A549 (cell line): ENCODE results near the gene CFI. TPM values are rescaled to one million over a fixed set of nuclear protein-coding genes. Genes with fewer than 3 reads are reported as not detected.

Source experiments
- ATAC-seq, 2 experiments: fragments of 200-7000 bp in 1 of 2; fragments of >200 bp in 1 of 2; cut with Nextera tagmentation in 1 of 2; cut with Tn5 transposase in 1 of 2; 3 replicates each; pipeline versions ENCODE4 v1.8.0 to v1.9.1; 2018 to 2020; ENCODE audit warnings: mild to moderate bottlenecking in 1 of 2, moderate library complexity in 1 of 2
- CTCF ChIA-PET: fragments of 300-600 bp; sonication (Branson Sonifier 250); formaldehyde crosslinking; extraction: SDS; loops from one replicate; lab custom pipeline; 2021; ENCODE audit warnings: antibody characterized with exemption, inconsistent platforms; lab: Yijun Ruan, JAX
- POLR2A ChIA-PET: fragments of 350-600 bp; formaldehyde crosslinking; extraction: SDS; loops from one replicate; lab custom pipeline; 2021; ENCODE audit warnings: antibody characterized with exemption, inconsistent platforms; lab: Yijun Ruan, JAX
- DNase-seq, 2 experiments: peaks; one replicate each; pipeline versions ENCODE4 v3.0.0 to v3.0.0-alpha.2; 2011 to 2016; ENCODE audit warnings: low read depth in 1 of 2, low spot score in 1 of 2
- FAIRE-seq: peaks from 2 replicates; lab custom pipeline; 2011; peaks lifted over from hg19 to GRCh38; lab: Jason Lieb, UNC
- H3K27ac ChIP-seq, 2 experiments: fragments of >200 bp; sonication (Bioruptor Twin); formaldehyde crosslinking; 3 replicates each; pipeline ENCODE4 v1.5.1; 2016 to 2017
- H3K4me1 ChIP-seq: fragments of >200 bp; sonication (Bioruptor Twin); formaldehyde crosslinking; 3 replicates; pipeline ENCODE4 v1.6.1; 2016
- H3K4me2 ChIP-seq: fragments of >200 bp; sonication (Bioruptor Twin); formaldehyde crosslinking; 3 replicates; pipeline ENCODE4 v1.6.1; 2016
- H3K4me3 ChIP-seq: fragments of >200 bp; sonication (Bioruptor Twin); formaldehyde crosslinking; 3 replicates; pipeline ENCODE4 v1.5.1; 2016
- H3K9me3 ChIP-seq: fragments of >200 bp; sonication (Bioruptor Twin); formaldehyde crosslinking; 3 replicates; pipeline ENCODE4 v1.6.1; 2016
- CEBPB ChIP-seq, 2 experiments: fragments of >200 bp in 1 of 2; sonication (Bioruptor Twin) in 1 of 2; formaldehyde crosslinking in 1 of 2; IDR thresholded peaks; 2 replicates each; pipeline ENCODE4 v1.6.1; 2012 to 2016
- EHF ChIP-seq: fragments of 250-450 bp; sonication (Bioruptor Pico); IDR thresholded peaks from 2 replicates; pipeline ENCODE4 v1.5.0; 2020; ENCODE audit warnings: mild to moderate bottlenecking
- EP300 ChIP-seq, 2 experiments: fragments of >200 bp; sonication (Bioruptor Twin); formaldehyde crosslinking; IDR thresholded peaks; 2 replicates in 1 of 2; 3 replicates in 1 of 2; pipeline ENCODE4 v1.6.1; 2016 to 2017
- FOSB ChIP-seq: fragments of 250-450 bp; sonication (Bioruptor Pico); IDR thresholded peaks from 2 replicates; pipeline ENCODE4 v1.5.0; 2020; ENCODE audit warnings: mild to moderate bottlenecking, moderate library complexity
- FOSL2 ChIP-seq, 2 experiments: fragments of 450-650 bp in 1 of 2; fragments of >200 bp in 1 of 2; sonication (Bioruptor Twin) in 1 of 2; formaldehyde crosslinking; IDR thresholded peaks; 2 replicates each; pipeline versions ENCODE4 v1.5.0 to v1.6.1; 2016 to 2020; ENCODE audit warnings: mild to moderate bottlenecking in 1 of 2, moderate library complexity in 1 of 2
- FOXS1 ChIP-seq: fragments of 250-450 bp; sonication (Bioruptor Pico); IDR thresholded peaks from 2 replicates; pipeline ENCODE4 v1.5.0; 2020; ENCODE audit warnings: mild to moderate bottlenecking, moderate library complexity
- HDAC2 ChIP-seq: fragments of 200-600 bp; sonication (generic); IDR thresholded peaks from 2 replicates; pipeline ENCODE4 v1.6.1; 2016
- HEYL ChIP-seq: fragments of 250-450 bp; sonication (Bioruptor Pico); IDR thresholded peaks from 2 replicates; pipeline ENCODE4 v1.8.0; 2021; ENCODE audit warnings: mild to moderate bottlenecking, moderate library complexity
- HOXA7 ChIP-seq: fragments of 250-450 bp; sonication (Bioruptor Pico); IDR thresholded peaks from 2 replicates; pipeline ENCODE4 v1.5.0; 2020; ENCODE audit warnings: mild to moderate bottlenecking, moderate library complexity
- HOXB13 ChIP-seq: fragments of 250-450 bp; sonication (Bioruptor Pico); IDR thresholded peaks from 2 replicates; pipeline ENCODE4 v1.5.0; 2020; ENCODE audit warnings: low read depth, mild to moderate bottlenecking, moderate library complexity
- JUN ChIP-seq, 2 experiments: fragments of >200 bp; sonication (Bioruptor Twin); formaldehyde crosslinking; IDR thresholded peaks; 2 replicates in 1 of 2; 3 replicates in 1 of 2; pipeline ENCODE4 v1.6.1; 2016 to 2017
- JUNB ChIP-seq: fragments of >200 bp; sonication (Bioruptor Twin); formaldehyde crosslinking; IDR thresholded peaks from 2 replicates; pipeline ENCODE4 v1.6.1; 2016
- KDM1A ChIP-seq: fragments of 200-600 bp; sonication (generic); IDR thresholded peaks from 2 replicates; pipeline ENCODE4 v1.6.1; 2016; ENCODE audit warnings: low read depth, mild to moderate bottlenecking
- MAZ ChIP-seq: fragments of 150-350 bp; IDR thresholded peaks from 2 replicates; pipeline ENCODE4 v1.6.1; 2014; ENCODE audit warnings: antibody characterized with exemption, low read depth, low read length, borderline replicate concordance
- MYC ChIP-seq: IDR thresholded peaks from 2 replicates; pipeline ENCODE4 v1.6.1; 2012; ENCODE audit warnings: mild to moderate bottlenecking, inconsistent platforms, low read length, improper control_type of control experiment, borderline replicate concordance
- NR3C1 ChIP-seq: fragments of >200 bp; sonication (Bioruptor Twin); formaldehyde crosslinking; IDR thresholded peaks from 3 replicates; pipeline ENCODE4 v1.6.1; 2017
- PHF8 ChIP-seq: fragments of 200-600 bp; sonication (generic); IDR thresholded peaks from 2 replicates; pipeline ENCODE4 v1.6.1; 2016; ENCODE audit warnings: low read depth, mild to moderate bottlenecking, antibody characterized with exemption, moderate library complexity, borderline replicate concordance
- RAD21 ChIP-seq, 2 experiments: fragments of >200 bp in 1 of 2; sonication (Bioruptor Twin) in 1 of 2; formaldehyde crosslinking in 1 of 2; IDR thresholded peaks in 1 of 2; conservative IDR thresholded peaks in 1 of 2; 2 replicates in 1 of 2; 3 replicates in 1 of 2; pipeline ENCODE4 v1.6.1; 2012 to 2018; ENCODE audit warnings: inconsistent platforms in 1 of 2
- RARB ChIP-seq: fragments of 250-450 bp; sonication (Bioruptor Pico); IDR thresholded peaks from 2 replicates; pipeline ENCODE4 v1.8.0; 2021; ENCODE audit warnings: mild to moderate bottlenecking, moderate library complexity
- SMC3 ChIP-seq: fragments of >200 bp; sonication (Bioruptor Twin); formaldehyde crosslinking; IDR thresholded peaks from 3 replicates; pipeline ENCODE4 v1.6.1; 2018; ENCODE audit warnings: inconsistent platforms
- ZC3H11A ChIP-seq: fragments of 450-650 bp; IDR thresholded peaks from 2 replicates; pipeline ENCODE4 v1.6.1; 2014; ENCODE audit warnings: antibody characterized with exemption, mild to moderate bottlenecking
- ZNF302 ChIP-seq: fragments of 250-450 bp; sonication (Bioruptor Pico); IDR thresholded peaks from 2 replicates; pipeline ENCODE4 v1.9.0; 2021; ENCODE audit warnings: inconsistent platforms, mild to moderate bottlenecking, moderate library complexity
- WGBS: methylation state at CpG from one replicate; pipeline ENCODE4 v1.1.6; 2017; ENCODE audit errors: missing lambda C conversion rate; 5-methylcytosine and 5-hydroxymethylcytosine counted together
- polyA plus RNA-seq, 4 experiments: library from polyadenylated mRNA; depleted of rRNA in 3 of 4; stranded (reverse); fragments of >200 nt; fragmentation: RNase III in 1 of 4; extraction: RNeasy Plus Mini Kit Qiagen cat#74134 plus additional on column Dnase treatment in 1 of 4; gene quantifications; 2 replicates in 3 of 4; 3 replicates in 1 of 4; pipeline ENCODE4 v1.2.3, GENCODE V29; 2011 to 2017
- TF ChIP-seq, protein P1 (sequence below): IDR thresholded peaks from 2 replicates; pipeline ENCODE4 v1.6.1; 2012
- TF ChIP-seq, protein P2 (sequence below): fragments of 450-650 bp; IDR thresholded peaks from 2 replicates; pipeline ENCODE4 v1.6.1; 2014; ENCODE audit warnings: antibody characterized with exemption
- TF ChIP-seq, protein P3 (sequence below): fragments of 150-350 bp; IDR thresholded peaks from 2 replicates; pipeline ENCODE4 v1.6.1; 2014; ENCODE audit warnings: low read depth, mild to moderate bottlenecking, low read length
- TF ChIP-seq, protein P4 (sequence below): IDR thresholded peaks from 2 replicates; pipeline ENCODE4 v1.6.1; 2012
- TF ChIP-seq, protein P5 (sequence below): IDR thresholded peaks from 2 replicates; pipeline ENCODE4 v1.6.1; 2012; ENCODE audit warnings: low read depth, borderline replicate concordance

Gene CFI
- polyA plus RNA-seq, 2 of the 4 experiments (the other 2 are of a cell fraction): 2.6 to 2.8 TPM

DNA sequence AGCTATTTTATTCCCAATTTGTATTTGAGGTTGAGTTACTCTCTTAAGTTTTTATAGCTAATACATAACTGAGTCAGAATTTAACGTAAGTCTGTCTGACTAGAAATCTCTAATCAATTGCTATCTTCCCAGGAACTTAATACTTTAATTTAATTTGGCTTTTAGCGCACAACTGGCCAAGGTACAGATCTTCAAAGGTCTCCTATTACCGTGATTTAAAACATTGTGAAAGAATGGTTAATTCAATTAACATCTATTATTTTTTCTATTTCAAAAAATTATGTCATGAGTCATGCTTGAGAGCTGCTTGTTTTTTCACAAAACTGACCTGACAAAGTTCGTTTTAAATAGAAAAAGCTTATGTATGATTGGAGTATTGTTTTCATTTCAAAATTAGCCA lies 49.9 kb downstream of the CFI start:
- Histone ChIP-seq H3K4me2 (no peak overlapping the region), H3K27ac (no peak overlapping the region), H3K4me3 (no peak overlapping the region), H3K9me3 (no peaks in the 10 kb centered on the region), H3K4me1 (no peaks in the 10 kb centered on the region)
- DNase-seq (no peak), ATAC-seq (no peak), FAIRE-seq (no peak)
- ChIA-PET CTCF (no interaction called here), POLR2A (no interaction called here)
- 70% methylated on average over 4 of the region's 4 CpGs for WGBS
- no peak for TF ChIP-seq JUNB
- no peak for TF ChIP-seq PHF8
- TF ChIP-seq ZNF302 (CRISPR knock-in tag): no peak
- TF ChIP-seq, protein P1, sequence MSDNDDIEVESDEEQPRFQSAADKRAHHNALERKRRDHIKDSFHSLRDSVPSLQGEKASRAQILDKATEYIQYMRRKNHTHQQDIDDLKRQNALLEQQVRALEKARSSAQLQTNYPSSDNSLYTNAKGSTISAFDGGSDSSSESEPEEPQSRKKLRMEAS: no peak
- no peak for TF ChIP-seq FOSB (CRISPR knock-in tag)
- TF ChIP-seq, protein P2, sequence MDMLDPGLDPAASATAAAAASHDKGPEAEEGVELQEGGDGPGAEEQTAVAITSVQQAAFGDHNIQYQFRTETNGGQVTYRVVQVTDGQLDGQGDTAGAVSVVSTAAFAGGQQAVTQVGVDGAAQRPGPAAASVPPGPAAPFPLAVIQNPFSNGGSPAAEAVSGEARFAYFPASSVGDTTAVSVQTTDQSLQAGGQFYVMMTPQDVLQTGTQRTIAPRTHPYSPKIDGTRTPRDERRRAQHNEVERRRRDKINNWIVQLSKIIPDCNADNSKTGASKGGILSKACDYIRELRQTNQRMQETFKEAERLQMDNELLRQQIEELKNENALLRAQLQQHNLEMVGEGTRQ: no peak
- TF ChIP-seq, protein P3, sequence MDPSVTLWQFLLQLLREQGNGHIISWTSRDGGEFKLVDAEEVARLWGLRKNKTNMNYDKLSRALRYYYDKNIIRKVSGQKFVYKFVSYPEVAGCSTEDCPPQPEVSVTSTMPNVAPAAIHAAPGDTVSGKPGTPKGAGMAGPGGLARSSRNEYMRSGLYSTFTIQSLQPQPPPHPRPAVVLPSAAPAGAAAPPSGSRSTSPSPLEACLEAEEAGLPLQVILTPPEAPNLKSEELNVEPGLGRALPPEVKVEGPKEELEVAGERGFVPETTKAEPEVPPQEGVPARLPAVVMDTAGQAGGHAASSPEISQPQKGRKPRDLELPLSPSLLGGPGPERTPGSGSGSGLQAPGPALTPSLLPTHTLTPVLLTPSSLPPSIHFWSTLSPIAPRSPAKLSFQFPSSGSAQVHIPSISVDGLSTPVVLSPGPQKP: no peak
- TF ChIP-seq ZC3H11A: no peak
- TF ChIP-seq SMC3: no peak
- no peak for TF ChIP-seq HOXA7 (CRISPR knock-in tag)
- TF ChIP-seq EP300 (IDR thresholded peaks at IDR 0.05): no peak

DNA sequence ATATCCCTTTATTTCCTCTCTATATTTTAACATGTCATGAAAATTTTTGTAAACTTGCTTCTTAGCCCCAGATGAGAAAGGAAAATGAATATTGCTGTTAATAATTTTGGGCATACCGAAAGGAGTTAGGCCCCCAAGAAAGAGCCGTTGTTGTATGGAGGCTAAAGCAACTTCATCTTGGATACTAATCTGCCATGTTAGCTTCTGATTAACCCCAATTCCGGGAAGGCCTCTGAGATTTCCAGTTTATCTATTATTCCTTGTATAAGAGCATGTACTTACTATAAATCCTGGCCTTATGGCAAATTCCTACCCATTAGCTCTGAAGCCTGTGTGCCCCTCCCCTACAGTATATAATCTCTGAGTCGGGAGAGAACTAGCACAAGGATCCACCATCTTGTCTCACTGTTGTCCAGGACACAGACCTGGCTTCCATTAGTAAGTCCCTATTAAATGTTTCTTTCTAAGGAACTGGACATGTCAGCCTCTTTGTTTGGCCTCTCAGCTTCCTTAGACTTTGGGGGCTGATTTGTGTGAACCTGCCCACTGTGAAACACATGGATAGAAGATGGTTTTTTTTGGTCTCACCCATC lies 51.1 kb downstream of the CFI start:
- H3K4me2 ChIP-seq: no peak overlapping the region
- no peak for DNase-seq
- no peak for ATAC-seq
- H3K4me3 ChIP-seq: no peak overlapping the region
- FAIRE-seq: no peak
- POLR2A ChIA-PET: no interaction called here
- CTCF ChIA-PET: interaction anchor here (0.6 kb wide), 1 partner anchor 90 kb away, joined by 3 read pairs; no protein-coding TSS in a partner anchor
- H3K27ac ChIP-seq: no peak overlapping the region
- no peaks in the 10 kb centered on the region for H3K4me1 ChIP-seq
- 72% methylated on average over 4 of the region's 4 CpGs for WGBS
- TF ChIP-seq CEBPB (IDR thresholded peaks at IDR 0.05): no peak
- TF ChIP-seq HDAC2: no peak
- no peaks in the 10 kb centered on the region for H3K9me3 ChIP-seq

DNA sequence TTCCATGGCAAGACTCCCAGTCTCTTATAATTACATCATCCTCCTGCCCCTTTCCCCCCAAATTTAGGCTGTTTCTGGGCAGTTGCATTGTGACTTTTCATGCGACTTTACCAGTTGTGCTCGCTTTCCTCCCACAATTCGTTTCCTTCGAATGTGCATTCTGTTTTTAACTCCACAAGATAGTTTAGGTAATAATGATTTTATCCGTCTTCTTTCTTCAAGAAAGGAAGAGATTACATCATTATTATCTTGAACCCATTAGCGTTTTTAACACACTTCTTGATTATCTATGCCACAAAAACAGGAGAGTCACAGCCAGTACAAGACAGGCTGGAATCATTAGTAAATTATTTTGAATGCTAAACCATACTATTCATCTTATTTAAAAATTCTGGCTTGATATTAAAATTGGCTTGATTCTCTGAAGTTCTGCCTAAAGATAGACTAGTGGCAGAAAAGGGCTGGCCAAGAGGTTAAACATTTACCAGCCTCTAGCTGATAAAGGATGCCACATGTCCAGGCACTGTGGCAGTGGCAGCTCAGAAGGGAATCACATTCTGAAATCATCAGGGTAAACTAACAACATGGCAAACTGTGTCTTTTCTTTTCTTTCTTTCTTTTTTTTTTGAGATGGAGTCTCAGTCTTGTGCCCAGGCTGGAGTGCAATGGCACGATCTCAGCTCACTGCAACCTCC lies 52.3 kb downstream of the CFI start:
- DNase-seq (no peak), FAIRE-seq (no peak), ATAC-seq (no peak)
- ChIA-PET CTCF (interaction anchor here (0.6 kb wide), 1 partner anchor 316 kb away, joined by 3 read pairs; no protein-coding TSS in a partner anchor), POLR2A (no interaction called here)
- Histone ChIP-seq H3K4me2 (no peak overlapping the region), H3K27ac (no peak overlapping the region), H3K4me3 (no peak overlapping the region), H3K9me3 (no peaks in the 10 kb centered on the region), H3K4me1 (no peaks in the 10 kb centered on the region)
- WGBS: 77% methylated on average over 7 of the region's 7 CpGs
- TF ChIP-seq HEYL (CRISPR knock-in tag): no peak
- TF ChIP-seq, protein P4, sequence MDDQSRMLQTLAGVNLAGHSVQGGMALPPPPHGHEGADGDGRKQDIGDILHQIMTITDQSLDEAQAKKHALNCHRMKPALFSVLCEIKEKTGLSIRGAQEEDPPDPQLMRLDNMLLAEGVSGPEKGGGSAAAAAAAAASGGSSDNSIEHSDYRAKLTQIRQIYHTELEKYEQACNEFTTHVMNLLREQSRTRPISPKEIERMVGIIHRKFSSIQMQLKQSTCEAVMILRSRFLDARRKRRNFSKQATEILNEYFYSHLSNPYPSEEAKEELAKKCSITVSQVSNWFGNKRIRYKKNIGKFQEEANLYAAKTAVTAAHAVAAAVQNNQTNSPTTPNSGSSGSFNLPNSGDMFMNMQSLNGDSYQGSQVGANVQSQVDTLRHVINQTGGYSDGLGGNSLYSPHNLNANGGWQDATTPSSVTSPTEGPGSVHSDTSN: no peak

DNA sequence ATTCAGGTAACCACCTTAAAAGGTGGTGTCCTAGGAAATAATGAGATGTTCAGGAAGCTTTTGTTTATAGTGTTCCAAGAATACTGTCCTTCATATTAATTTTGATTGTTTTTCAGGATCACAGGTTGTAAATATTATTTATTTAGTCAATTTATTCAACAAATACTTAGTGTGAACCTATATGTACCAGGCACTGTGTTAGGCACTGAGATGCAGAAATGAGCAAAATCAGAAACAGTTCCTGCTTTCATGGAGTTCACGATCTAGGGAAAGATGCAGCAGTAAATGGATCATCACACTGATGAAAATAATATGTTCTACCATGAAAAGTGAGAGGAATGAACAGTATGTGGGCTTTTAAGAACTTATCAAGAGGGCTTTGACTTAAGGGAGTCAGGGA lies 53.7 kb downstream of the CFI start:
- DNase-seq (no peak), FAIRE-seq (no peak), ATAC-seq (no peak)
- POLR2A ChIA-PET: no interaction called here
- H3K27ac ChIP-seq: no peak overlapping the region
- H3K4me1 ChIP-seq: no peaks in the 10 kb centered on the region
- H3K4me2 ChIP-seq: no peak overlapping the region
- no peak overlapping the region for H3K4me3 ChIP-seq
- CTCF ChIA-PET: interaction anchor here (1.5 kb wide), 1 partner anchor 18 kb away, joined by 3 read pairs; no protein-coding TSS in a partner anchor
- H3K9me3 ChIP-seq: no peaks in the 10 kb centered on the region
- 48% methylated on average over 1 of the region's 1 CpG for WGBS
- TF ChIP-seq RARB: no peak
- TF ChIP-seq MAZ: no peak
- no peak for TF ChIP-seq RAD21 (conservative IDR thresholded peaks at IDR 0.05 in 1 of 2, IDR thresholded peaks at IDR 0.05 in 1 of 2)
- TF ChIP-seq KDM1A: no peak
- TF ChIP-seq JUN (IDR thresholded peaks at IDR 0.05): no peak
- no peak for TF ChIP-seq HOXA7 (CRISPR knock-in tag)
- no peak for TF ChIP-seq FOXS1 (CRISPR knock-in tag)
- TF ChIP-seq EHF (CRISPR knock-in tag): no peak
- no peak for TF ChIP-seq MYC
- TF ChIP-seq, protein P5, sequence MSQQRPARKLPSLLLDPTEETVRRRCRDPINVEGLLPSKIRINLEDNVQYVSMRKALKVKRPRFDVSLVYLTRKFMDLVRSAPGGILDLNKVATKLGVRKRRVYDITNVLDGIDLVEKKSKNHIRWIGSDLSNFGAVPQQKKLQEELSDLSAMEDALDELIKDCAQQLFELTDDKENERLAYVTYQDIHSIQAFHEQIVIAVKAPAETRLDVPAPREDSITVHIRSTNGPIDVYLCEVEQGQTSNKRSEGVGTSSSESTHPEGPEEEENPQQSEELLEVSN: no peak
- no peak for TF ChIP-seq FOSL2 (IDR thresholded peaks at IDR 0.05)
- no peak for TF ChIP-seq FOSL2 (CRISPR knock-in tag; IDR thresholded peaks at IDR 0.05)
- no peak for TF ChIP-seq HOXB13
- TF ChIP-seq NR3C1: no peak
